C1 segment of cervical spinal cord (tissue), 14 donors: ENCODE measurements around the gene NUBPL.
"Not testable (repeated sequence)": the region's sequence is repeated elsewhere in the genome, so short reads cannot be mapped to it uniquely, and the experiment has no call there.

ENCODE experiments used
- DNase-seq, 14 donors: peaks; one replicate each; lab custom pipeline; 2025; lab: John Stamatoyannopoulos, UW

NUBPL gene

GRCh38 chr14:31740688-31741087 lies 179.5 kb downstream of the NUBPL start:
- DNase-seq = no peak

- no peak for DNase-seq
These were observed 184.5 kb downstream of the NUBPL start for GRCh38 chr14:31745741-31746140.

DNA sequence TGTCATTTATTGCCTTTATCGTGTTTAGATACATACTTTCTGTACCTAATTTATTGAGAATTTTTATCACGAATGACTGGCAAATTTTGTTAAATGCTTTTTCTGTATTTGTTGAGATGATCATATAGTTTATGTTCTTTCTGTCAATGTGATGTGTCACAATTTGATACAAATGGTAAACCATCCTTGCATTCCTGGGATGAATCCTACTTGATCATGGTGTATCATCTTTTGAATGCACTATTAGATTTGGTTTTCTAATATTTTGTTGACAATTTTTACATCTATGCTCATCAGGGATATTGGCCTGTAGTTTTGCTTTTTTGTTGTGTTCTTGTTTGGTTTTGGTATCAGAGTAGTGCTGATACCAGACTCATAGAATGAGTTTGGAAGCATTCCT lies 185.1 kb downstream of the NUBPL start:
- no peak for DNase-seq

- no peak for DNase-seq
These were observed 188.1 kb downstream of the NUBPL start for GRCh38 chr14:31749275-31749674.

GRCh38 chr14:31751047-31751446 lies 189.8 kb downstream of the NUBPL start:
- not testable (repeated sequence) for DNase-seq

- DNase-seq = no peak
These were observed 191.9 kb downstream of the NUBPL start for GRCh38 chr14:31752867-31753661.

- no peak for DNase-seq
These were observed 197.7 kb downstream of the NUBPL start for GRCh38 chr14:31758941-31759340.

GRCh38 chr14:31760277-31760676 lies 199.1 kb downstream of the NUBPL start:
- no peak for DNase-seq

DNA sequence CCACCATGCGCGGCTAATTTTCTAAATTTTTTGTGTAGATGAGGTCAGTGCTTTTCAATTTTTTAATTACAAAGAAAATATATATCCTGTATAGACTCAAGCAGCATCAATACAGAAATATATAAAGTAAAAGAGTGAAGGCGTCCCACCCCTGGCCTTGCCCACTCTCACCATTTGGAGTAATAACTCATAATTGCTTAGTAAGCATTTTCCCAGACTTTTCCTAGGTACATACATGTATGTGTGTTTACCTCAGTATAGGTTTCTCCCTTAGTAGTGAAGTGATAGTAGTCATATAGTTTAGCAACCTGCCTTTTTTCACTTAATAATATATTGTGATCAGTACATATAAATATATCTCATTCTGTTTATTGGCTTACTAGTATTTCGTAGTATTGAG lies 200.1 kb downstream of the NUBPL start:
- no peak for DNase-seq

DNA sequence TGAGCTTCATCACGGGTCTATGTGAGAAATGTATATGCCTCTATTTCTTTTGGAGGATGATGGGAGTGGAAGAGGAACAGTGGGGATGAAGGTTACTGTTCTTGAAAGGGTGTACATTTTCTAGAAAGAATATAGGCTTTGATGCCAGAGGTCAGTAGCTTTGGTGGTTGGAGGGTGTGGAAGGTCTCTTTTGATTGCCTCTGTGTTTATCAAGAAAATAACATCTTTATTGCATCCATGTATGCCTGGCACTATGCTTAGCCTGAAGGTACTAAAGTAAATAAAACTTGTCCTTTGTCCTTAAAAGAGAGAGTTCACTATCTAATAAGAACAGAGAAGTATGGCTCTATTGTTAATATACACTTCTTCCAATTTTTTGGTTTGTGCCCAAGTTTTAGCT lies 201.8 kb downstream of the NUBPL start:
- no peak for DNase-seq

GRCh38 chr14:31766315-31766892 lies 205.2 kb downstream of the NUBPL start:
- DNase-seq = no peak

DNA sequence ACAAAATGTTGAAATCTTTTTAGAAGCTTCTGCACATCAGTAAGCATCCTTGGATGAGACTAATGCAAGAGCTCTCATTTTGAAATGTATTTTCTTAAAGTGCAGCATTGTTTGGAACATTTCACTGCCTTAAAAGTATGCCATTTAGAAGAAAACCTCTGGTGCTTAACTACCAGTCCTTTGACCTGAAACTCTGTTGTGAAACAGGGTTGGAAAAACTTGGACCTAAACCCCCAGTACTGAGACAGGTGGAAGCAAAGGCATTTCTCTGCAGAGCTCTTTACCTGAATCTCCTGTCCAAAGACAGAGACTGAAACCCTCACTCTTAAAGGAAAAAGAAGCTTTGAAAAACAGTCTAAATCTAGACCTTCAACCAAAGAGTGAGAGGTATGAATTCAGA lies 207.2 kb downstream of the NUBPL start:
- no peak for DNase-seq

GRCh38 chr14:31770271-31770670 lies 209.1 kb downstream of the NUBPL start:
- no peak for DNase-seq

- DNase-seq = no peak
These were observed 213.4 kb downstream of the NUBPL start for GRCh38 chr14:31774567-31774966.

GRCh38 chr14:31777312-31777711 lies 216.1 kb downstream of the NUBPL start:
- no peak for DNase-seq

- no peak for DNase-seq
These were observed 220.4 kb downstream of the NUBPL start for GRCh38 chr14:31781578-31781977.

GRCh38 chr14:31785574-31785973 lies 224.4 kb downstream of the NUBPL start:
- DNase-seq = no peak

DNA sequence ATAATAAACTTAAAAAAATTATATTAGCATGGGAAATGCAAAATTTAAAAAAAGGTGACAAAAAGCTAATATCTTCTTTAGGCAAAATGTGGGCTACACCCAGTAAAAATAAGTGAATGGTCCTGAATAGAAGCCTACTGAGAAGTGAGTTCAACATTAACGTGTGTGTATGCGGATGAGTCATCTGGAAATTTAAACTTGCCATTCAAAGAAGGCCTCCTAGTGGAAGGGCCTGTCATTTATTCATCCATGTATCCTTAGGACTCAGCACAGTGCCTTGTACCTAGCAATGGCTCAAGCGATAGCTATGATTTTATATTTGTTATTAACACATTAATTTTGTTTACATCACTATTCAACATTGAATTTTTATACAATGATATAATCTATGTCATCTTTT lies 226.2 kb downstream of the NUBPL start:
- DNase-seq = no peak

DNA sequence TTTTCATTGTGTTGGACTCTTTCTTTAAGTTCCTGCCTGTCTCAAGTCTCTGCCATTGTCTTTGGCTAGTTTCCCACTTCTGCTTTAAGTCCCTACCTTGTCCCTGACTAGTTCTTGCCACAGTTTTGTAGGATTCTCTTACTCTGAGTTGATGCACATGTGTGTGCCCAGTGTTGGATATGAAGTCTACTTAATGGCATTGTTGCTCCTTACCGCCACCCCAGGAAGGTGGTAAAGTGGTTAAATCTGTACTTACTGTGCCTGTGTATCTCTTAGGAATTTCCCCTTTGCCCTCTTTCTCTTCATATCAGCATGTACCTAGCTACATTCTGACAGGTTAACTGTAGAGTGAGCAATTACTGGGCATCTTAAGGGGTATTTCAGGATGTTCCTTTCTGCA lies 227.1 kb downstream of the NUBPL start:
- DNase-seq = no peak

GRCh38 chr14:31792726-31793125 lies 231.5 kb downstream of the NUBPL start:
- no peak for DNase-seq

DNA sequence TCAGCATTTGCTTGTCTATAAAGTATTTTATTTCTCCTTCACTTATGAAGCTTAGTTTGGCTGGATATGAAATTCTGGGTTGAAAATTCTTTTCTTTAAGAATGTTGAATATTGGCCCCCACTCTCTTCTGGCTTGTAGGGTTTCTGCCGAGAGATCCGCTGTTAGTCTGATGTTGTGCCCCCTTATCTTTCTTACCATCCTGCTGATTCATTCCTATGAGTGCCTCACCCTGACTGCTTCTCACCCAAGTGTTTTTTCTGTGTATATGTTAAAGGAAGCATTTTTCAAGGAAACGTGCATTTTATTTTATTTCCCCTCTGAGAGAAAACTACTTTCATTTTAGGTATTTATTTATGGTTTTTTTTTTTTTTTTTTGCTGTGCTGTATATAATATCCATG lies 236.7 kb downstream of the NUBPL start:
- DNase-seq = not testable (repeated sequence)

DNA sequence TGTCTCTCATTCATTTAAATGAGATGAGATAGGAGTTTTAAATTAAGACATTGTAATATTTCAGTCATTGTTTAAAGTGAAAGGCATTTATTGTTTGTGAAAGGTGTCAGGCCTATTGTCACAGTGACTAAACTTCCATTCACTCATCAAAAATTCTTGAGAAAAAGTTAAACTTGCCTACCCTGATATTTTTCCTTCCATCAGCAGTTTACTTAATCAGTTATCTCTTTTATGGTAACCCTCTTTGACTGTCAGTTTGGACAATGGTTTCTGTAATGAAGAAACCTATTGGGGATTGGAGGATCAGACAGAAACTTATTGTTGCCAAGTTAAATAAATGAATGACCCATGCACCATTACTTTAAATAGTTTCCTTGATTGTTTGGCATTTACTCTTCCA lies 241.6 kb downstream of the NUBPL start:
- no peak for DNase-seq

GRCh38 chr14:31806249-31806648 lies 245.0 kb downstream of the NUBPL start:
- no peak for DNase-seq
